CD4-positive, alpha-beta T cell (primary cell): ENCODE data around the gene SVIP. TPM values are rescaled to one million over a fixed set of nuclear protein-coding genes. Genes with fewer than 3 reads are reported as not detected.

Experiments
- ATAC-seq: fragments of 200-7000 bp; cut with Tn5 transposase; one replicate; pipeline ENCODE4 v1.10.0; 2022; ENCODE audit warnings: mild to moderate bottlenecking; ENCODE audit not compliant: poor library complexity
- CTCF ChIA-PET: fragments of 350-600 bp; sonication (Branson Sonifier 250); formaldehyde crosslinking; loops from one replicate; lab custom pipeline; 2021; ENCODE audit warnings: antibody characterized with exemption, inconsistent platforms; lab: Charles Lee
- POLR2A ChIA-PET: fragments of 350-600 bp; sonication (Branson Sonifier 250); formaldehyde crosslinking; loops from one replicate; lab custom pipeline; 2021; ENCODE audit warnings: antibody characterized with exemption, inconsistent platforms; lab: Charles Lee
- DNase-seq, 14 experiments: peaks; one replicate each; pipeline ENCODE4 v3.0.0-alpha.2; 2013 to 2020; ENCODE audit warnings: mixed read lengths in 2 of 14
- H3K27ac ChIP-seq, 2 donors: one replicate each; pipeline versions ENCODE4 v1.5.1 to v1.7.0; 2013; ENCODE audit warnings: low read length in 2 of 2, low read depth in 1 of 2, mild to moderate bottlenecking in 1 of 2
- H3K27me3 ChIP-seq, 2 experiments: 1 replicate in 1 of 2; 2 replicates in 1 of 2; pipeline versions ENCODE4 v1.6.1 to v1.7.0; 2013; ENCODE audit warnings: low read length in 2 of 2, control low read depth in 1 of 2, mild to moderate bottlenecking in 1 of 2, moderate library complexity in 1 of 2; ENCODE audit not compliant: insufficient read depth in 2 of 2, control insufficient read depth in 1 of 2
- H3K36me3 ChIP-seq: one replicate; pipeline ENCODE4 v1.6.1; 2013; ENCODE audit warnings: low read length, control low read depth; ENCODE audit not compliant: insufficient read depth
- H3K4me1 ChIP-seq: one replicate; pipeline ENCODE4 v1.6.1; 2013; ENCODE audit warnings: low read length, control low read depth; ENCODE audit not compliant: insufficient read depth
- H3K4me3 ChIP-seq: one replicate; pipeline ENCODE4 v1.5.1; 2013; ENCODE audit warnings: mild to moderate bottlenecking, low read length, moderate library complexity
- H3K9me3 ChIP-seq, 2 experiments: 1 replicate in 1 of 2; 2 replicates in 1 of 2; pipeline versions ENCODE4 v1.6.1 to v1.7.0; 2013; ENCODE audit warnings: low read length in 2 of 2, mild to moderate bottlenecking in 2 of 2, control low read depth in 1 of 2, moderate library complexity in 1 of 2; ENCODE audit not compliant: control insufficient read depth in 1 of 2, insufficient read depth in 1 of 2
- H3K27ac Mint-ChIP-seq: one replicate; pipeline ENCODE4 v1.8.0; 2020; ENCODE audit warnings: mixed read lengths
- H3K27me3 Mint-ChIP-seq: one replicate; pipeline ENCODE4 v1.8.0; 2021; ENCODE audit warnings: mixed read lengths
- H3K36me3 Mint-ChIP-seq: one replicate; pipeline ENCODE4 v1.8.0; 2021; ENCODE audit warnings: low read depth, mixed read lengths
- H3K4me1 Mint-ChIP-seq: one replicate; pipeline ENCODE4 v1.8.0; 2021; ENCODE audit warnings: low read depth, mixed read lengths
- H3K4me3 Mint-ChIP-seq: one replicate; pipeline ENCODE4 v1.8.0; 2020; ENCODE audit warnings: mild to moderate bottlenecking, mixed read lengths
- H3K9me3 Mint-ChIP-seq: one replicate; pipeline ENCODE4 v1.8.0; 2020; ENCODE audit warnings: mixed read lengths
- intact Hi-C, 2 experiments: fragments of 100-400 bp; cut with DNase I in 1 of 2; cut with micrococcal nuclease in 1 of 2; formaldehyde crosslinking; loops; one replicate each; pipeline versions ENCODE4 v1.15.1 to v1.9.0; 2023 to 2025; cut with DNase I, micrococcal nuclease
- total RNA-seq, 174 experiments: library from RNA in 2 of 174; stranded (reverse) in 2 of 174; gene quantifications; one replicate each; pipeline ENCODE4 v1.2.3 and lab custom pipeline; 2021 to 2026
- TF ChIP-seq, protein P1 (sequence below): fragments of 200-600 bp; IDR thresholded peaks from one replicate; pipeline ENCODE4 v1.8.0; 2022; ENCODE audit warnings: antibody characterized with exemption, mild to moderate bottlenecking

SVIP gene
- total RNA-seq, 2 experiments from 2014 or later = 58.1 to 67.3 TPM

DNA sequence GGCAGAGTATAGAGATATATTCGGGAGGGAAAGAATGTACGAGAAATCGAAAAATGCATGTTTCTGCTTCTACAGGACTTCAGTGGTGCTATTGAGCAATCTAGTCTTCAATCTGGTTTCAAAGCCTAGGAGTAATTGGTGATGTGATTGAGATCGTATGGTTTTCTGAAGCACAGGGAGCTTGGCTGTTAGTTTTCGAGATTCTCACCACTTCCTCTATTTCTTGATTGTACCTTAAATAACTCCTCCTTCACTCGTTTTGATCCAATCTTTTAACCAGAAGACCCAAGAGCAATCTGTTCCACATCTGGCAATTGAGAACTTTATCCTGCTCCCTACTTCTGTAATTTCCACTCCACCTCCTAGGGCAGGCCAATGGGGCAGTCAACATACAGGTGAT lies 30.2 kb upstream of the SVIP start:
- no peaks in the 10 kb centered on the region for H3K4me1 Mint-ChIP-seq
- Histone ChIP-seq H3K4me3 (no peak overlapping the region), H3K4me1 (no peaks in the 10 kb centered on the region), H3K9me3 (no peaks in the 10 kb centered on the region), H3K36me3 (no peaks in the 10 kb centered on the region), H3K27me3 (no peaks in the 10 kb centered on the region), H3K27ac (no peak overlapping the region)
- ChIA-PET CTCF (no interaction called here), POLR2A (no interaction called here)
- no peak for DNase-seq
- intact Hi-C loops = no loop called here
- H3K9me3 Mint-ChIP-seq = no peaks in the 10 kb centered on the region
- H3K36me3 Mint-ChIP-seq = peaks cover 5% of the 10 kb centered on the region
- no peaks in the 10 kb centered on the region for H3K27me3 Mint-ChIP-seq
- TF ChIP-seq, protein P1, sequence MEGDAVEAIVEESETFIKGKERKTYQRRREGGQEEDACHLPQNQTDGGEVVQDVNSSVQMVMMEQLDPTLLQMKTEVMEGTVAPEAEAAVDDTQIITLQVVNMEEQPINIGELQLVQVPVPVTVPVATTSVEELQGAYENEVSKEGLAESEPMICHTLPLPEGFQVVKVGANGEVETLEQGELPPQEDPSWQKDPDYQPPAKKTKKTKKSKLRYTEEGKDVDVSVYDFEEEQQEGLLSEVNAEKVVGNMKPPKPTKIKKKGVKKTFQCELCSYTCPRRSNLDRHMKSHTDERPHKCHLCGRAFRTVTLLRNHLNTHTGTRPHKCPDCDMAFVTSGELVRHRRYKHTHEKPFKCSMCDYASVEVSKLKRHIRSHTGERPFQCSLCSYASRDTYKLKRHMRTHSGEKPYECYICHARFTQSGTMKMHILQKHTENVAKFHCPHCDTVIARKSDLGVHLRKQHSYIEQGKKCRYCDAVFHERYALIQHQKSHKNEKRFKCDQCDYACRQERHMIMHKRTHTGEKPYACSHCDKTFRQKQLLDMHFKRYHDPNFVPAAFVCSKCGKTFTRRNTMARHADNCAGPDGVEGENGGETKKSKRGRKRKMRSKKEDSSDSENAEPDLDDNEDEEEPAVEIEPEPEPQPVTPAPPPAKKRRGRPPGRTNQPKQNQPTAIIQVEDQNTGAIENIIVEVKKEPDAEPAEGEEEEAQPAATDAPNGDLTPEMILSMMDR = no peak
- no peak for ATAC-seq
- no peak overlapping the region for H3K4me3 Mint-ChIP-seq
- no peak overlapping the region for H3K27ac Mint-ChIP-seq

DNA sequence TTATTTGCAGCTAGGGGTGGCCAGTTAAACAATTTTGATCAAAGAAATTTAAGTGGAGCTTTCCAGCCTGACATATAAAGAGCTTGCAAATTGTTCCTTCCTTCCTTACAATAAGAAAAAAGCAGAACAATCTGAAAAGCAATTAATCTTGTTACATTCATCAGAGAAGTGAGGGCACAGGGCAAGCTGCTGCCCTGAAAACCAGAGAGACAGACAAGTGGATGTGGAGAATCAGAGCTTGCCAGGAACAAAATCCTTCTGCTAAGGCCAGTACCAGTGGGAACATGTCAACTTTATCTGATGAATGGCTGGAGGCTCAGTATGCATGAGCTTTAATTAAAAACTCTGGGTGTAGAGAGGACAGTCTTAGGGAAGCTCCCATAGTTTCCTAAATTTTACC lies 21.9 kb upstream of the SVIP start:
- Mint-ChIP-seq H3K27ac (no peak overlapping the region), H3K9me3 (peaks cover 8% of the 10 kb centered on the region), H3K27me3 (no peaks in the 10 kb centered on the region), H3K4me3 (no peak overlapping the region), H3K4me1 (no peaks in the 10 kb centered on the region), H3K36me3 (peaks cover 6% of the 10 kb centered on the region)
- no peak overlapping the region for H3K27ac ChIP-seq
- ATAC-seq (no peak), DNase-seq (no peak)
- H3K9me3 ChIP-seq = no peaks in the 10 kb centered on the region
- H3K36me3 ChIP-seq = no peaks in the 10 kb centered on the region
- H3K4me3 ChIP-seq = no peak overlapping the region
- ChIA-PET CTCF (no interaction called here), POLR2A (no interaction called here)
- intact Hi-C loops = no loop called here
- TF ChIP-seq, protein P1 = no peak
- no peaks in the 10 kb centered on the region for H3K27me3 ChIP-seq
- no peaks in the 10 kb centered on the region for H3K4me1 ChIP-seq

DNA sequence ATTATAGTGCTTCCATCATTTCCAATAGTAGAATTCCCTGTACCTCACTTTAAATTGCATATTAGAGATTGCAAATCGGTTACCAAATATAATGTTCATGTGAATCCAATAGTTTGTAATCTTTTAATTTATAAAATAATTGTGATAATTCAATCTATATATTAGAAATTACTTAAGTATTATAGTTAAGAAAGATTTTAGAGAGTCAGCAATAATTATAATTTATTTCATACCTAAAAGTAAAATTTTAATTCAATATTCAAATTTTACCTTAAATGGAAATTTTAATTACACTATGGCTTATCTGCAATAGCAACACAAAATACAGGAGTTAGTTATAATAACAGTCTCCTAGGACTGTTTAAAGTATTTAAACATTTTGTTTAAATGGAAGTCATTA lies 17.1 kb upstream of the SVIP start:
- Histone ChIP-seq H3K36me3 (no peaks in the 10 kb centered on the region), H3K9me3 (no peaks in the 10 kb centered on the region), H3K27ac (no peak overlapping the region), H3K27me3 (no peaks in the 10 kb centered on the region), H3K4me1 (no peaks in the 10 kb centered on the region), H3K4me3 (no peak overlapping the region)
- H3K4me1 Mint-ChIP-seq = no peaks in the 10 kb centered on the region
- H3K27ac Mint-ChIP-seq = no peak overlapping the region
- no peak overlapping the region for H3K4me3 Mint-ChIP-seq
- peaks cover 4% of the 10 kb centered on the region for H3K9me3 Mint-ChIP-seq
- no peaks in the 10 kb centered on the region for H3K27me3 Mint-ChIP-seq
- TF ChIP-seq, protein P1 = no peak
- H3K36me3 Mint-ChIP-seq = no peaks in the 10 kb centered on the region
- DNase-seq (no peak), ATAC-seq (no peak)
- ChIA-PET CTCF (no interaction called here), POLR2A (no interaction called here)
- intact Hi-C loops = no loop called here
